AG09309 (cell line): ENCODE data around the gene ABR.

Experiments
- DNase-seq: peaks from one replicate; pipeline ENCODE4 v3.0.0-alpha.2; 2010; ENCODE audit warnings: low read depth
- H3K4me3 ChIP-seq: 2 replicates; pipeline ENCODE4 v1.5.1; 2011; ENCODE audit warnings: mild to moderate bottlenecking, low read depth, low read length, moderate library complexity; ENCODE audit not compliant: control insufficient read depth
- CTCF ChIP-seq: IDR thresholded peaks from 2 replicates; pipeline ENCODE4 v1.5.1; 2011; ENCODE audit warnings: mild to moderate bottlenecking, low read depth, low read length, inconsistent platforms; ENCODE audit not compliant: insufficient read depth, control insufficient read depth; ENCODE audit errors: missing control alignments

ABR gene

GRCh38 chr17:981292-981658, 198.5 kb downstream of the ABR start:
- no peak for TF ChIP-seq CTCF
- DNase-seq: no peak
- no peak overlapping the region for H3K4me3 ChIP-seq

- TF ChIP-seq CTCF: peak; percentile 73
- peak overlapping the region; percentile 58 for H3K4me3 ChIP-seq
- no peak for DNase-seq
These were observed 199.1 kb downstream of the ABR start for GRCh38 chr17:980406-981291.

GRCh38 chr17:979539-980405, 200.0 kb downstream of the ABR start, which contains the start of gene NXN:
NXN (minus strand) TSS chr17:979776.
- peak; percentile 24 for TF ChIP-seq CTCF
- peak within 1 kb of the TSS; percentile 91 for H3K4me3 ChIP-seq
- DNase-seq: no peak

- DNase-seq: no peak
- peak overlapping the region; percentile 91 for H3K4me3 ChIP-seq
- no peak for TF ChIP-seq CTCF
These were observed 200.6 kb downstream of the ABR start for GRCh38 chr17:979212-979538.

- peak overlapping the region; percentile 91 for H3K4me3 ChIP-seq
- TF ChIP-seq CTCF: no peak
- no peak for DNase-seq
These were observed 201.4 kb downstream of the ABR start for GRCh38 chr17:978103-979093.

- H3K4me3 ChIP-seq: peak overlapping the region; percentile 91
- no peak for TF ChIP-seq CTCF
- no peak for DNase-seq
These were observed 202.6 kb downstream of the ABR start for GRCh38 chr17:977166-977565.
